IMR-90 (cell line): ENCODE results near the gene PRR19. TPM values are rescaled to one million over a fixed set of nuclear protein-coding genes. Genes with fewer than 3 reads are reported as not detected.

Source experiments
- ATAC-seq: fragments of 200-7000 bp; cut with Tn5 transposase; 2 replicates; pipeline ENCODE4 v1.9.1; 2020; ENCODE audit warnings: low read depth, mild to moderate bottlenecking, moderate library complexity
- BruUV-seq: library from RNA; stranded (reverse); fragments of 400-500 nt; replicated peaks from 2 replicates; lab custom pipeline; 2021; lab: Mats Ljungman, UMichigan
- CTCF ChIA-PET: fragments of 300-600 bp; formaldehyde crosslinking; extraction: SDS; loops from one replicate; lab custom pipeline; 2021; ENCODE audit warnings: antibody characterized with exemption; lab: Yijun Ruan, JAX
- POLR2A ChIA-PET: fragments of 300-600 bp; sonication (Branson Sonifier 250); formaldehyde crosslinking; loops from one replicate; lab custom pipeline; 2022; ENCODE audit warnings: antibody characterized with exemption; ENCODE audit not compliant: unreplicated experiment; lab: Charles Lee
- DNase-seq: peaks from one replicate; pipeline ENCODE4 v3.0.0; 2013
- H2AFZ ChIP-seq: replicated peaks from 2 replicates; pipeline ENCODE3; 2013; ENCODE audit warnings: low read length, mild to moderate bottlenecking; ENCODE audit not compliant: poor library complexity
- H2AK5ac ChIP-seq: 2 replicates; pipeline ENCODE4 v1.6.1; 2013; ENCODE audit warnings: low read depth, low read length, inconsistent platforms
- H2AK9ac ChIP-seq: replicated peaks from 2 replicates; pipeline ENCODE3; 2013; ENCODE audit warnings: mild to moderate bottlenecking, low read depth, low read length, moderate library complexity; ENCODE audit not compliant: poor library complexity
- H2BK120ac ChIP-seq: 2 replicates; pipeline ENCODE4 v1.6.1; 2013; ENCODE audit warnings: low read depth, low read length, inconsistent platforms
- H2BK15ac ChIP-seq: 3 replicates; pipeline ENCODE4 v1.6.1; 2013; ENCODE audit warnings: low read depth, low read length, inconsistent platforms
- H2BK20ac ChIP-seq: 2 replicates; pipeline ENCODE4 v1.6.1; 2013; ENCODE audit warnings: low read depth, mild to moderate bottlenecking, inconsistent platforms, low read length, moderate library complexity
- H2BK5ac ChIP-seq: 2 replicates; pipeline ENCODE4 v1.6.1; 2013; ENCODE audit warnings: mild to moderate bottlenecking, low read depth, low read length, inconsistent platforms; ENCODE audit not compliant: poor library complexity, severe bottlenecking
- H3K14ac ChIP-seq: replicated peaks from 2 replicates; pipeline ENCODE4 v1.6.1; 2013; ENCODE audit warnings: low read depth, low read length, inconsistent platforms
- H3K18ac ChIP-seq: 2 replicates; pipeline ENCODE4 v1.6.1; 2013; ENCODE audit warnings: low read depth, low read length, control low read depth
- H3K23ac ChIP-seq: 2 replicates; pipeline ENCODE4 v1.6.1; 2013; ENCODE audit warnings: low read depth, low read length, inconsistent platforms
- H3K27ac ChIP-seq: 2 replicates; pipeline ENCODE4 v1.5.1; 2013; ENCODE audit warnings: mild to moderate bottlenecking, control low read depth, low read length; ENCODE audit not compliant: insufficient read depth
- H3K27me3 ChIP-seq: 2 replicates; pipeline ENCODE4 v1.6.1; 2013; ENCODE audit warnings: low read length; ENCODE audit not compliant: control insufficient read depth, insufficient read depth
- H3K36me3 ChIP-seq: 2 replicates; pipeline ENCODE4 v1.6.1; 2013; ENCODE audit warnings: low read length, mixed read lengths; ENCODE audit not compliant: control insufficient read depth, insufficient read depth
- H3K4ac ChIP-seq: 2 replicates; pipeline ENCODE4 v1.6.1; 2013; ENCODE audit warnings: low read depth, low read length, inconsistent platforms
- H3K4me1 ChIP-seq: 2 replicates; pipeline ENCODE4 v1.6.1; 2013; ENCODE audit warnings: low read length, mixed read lengths; ENCODE audit not compliant: control insufficient read depth, insufficient read depth
- H3K4me2 ChIP-seq: 2 replicates; pipeline ENCODE4 v1.6.1; 2013; ENCODE audit warnings: low read depth, mild to moderate bottlenecking, control low read depth, low read length, moderate library complexity
- H3K4me3 ChIP-seq: 2 replicates; pipeline ENCODE4 v1.5.1; 2013; ENCODE audit warnings: low read depth, mild to moderate bottlenecking, control low read depth, low read length, moderate library complexity; ENCODE audit not compliant: insufficient read depth
- H3K56ac ChIP-seq: 2 replicates; pipeline ENCODE4 v1.6.1; 2013; ENCODE audit warnings: low read length, inconsistent platforms; ENCODE audit not compliant: insufficient read depth; ENCODE audit errors: extremely low read depth
- H3K79me1 ChIP-seq, 2 experiments: 2 replicates each; pipeline ENCODE4 v1.6.1; 2013; ENCODE audit warnings: low read length in 2 of 2, inconsistent platforms in 1 of 2, low read depth in 1 of 2
- H3K9ac ChIP-seq: 2 replicates; pipeline ENCODE4 v1.6.1; 2013; ENCODE audit warnings: low read depth, low read length, control low read depth
- H3K9me1 ChIP-seq: 2 replicates; pipeline ENCODE4 v1.6.1; 2013; ENCODE audit warnings: low read length, inconsistent platforms; ENCODE audit not compliant: insufficient read depth
- H3K9me3 ChIP-seq: 2 replicates; pipeline ENCODE4 v1.6.1; 2013; ENCODE audit warnings: low read length; ENCODE audit not compliant: control insufficient read depth, insufficient read depth
- H4K20me1 ChIP-seq: 2 replicates; pipeline ENCODE4 v1.6.1; 2013; ENCODE audit warnings: low read length, inconsistent platforms; ENCODE audit not compliant: insufficient read depth
- H4K5ac ChIP-seq: 2 replicates; pipeline ENCODE4 v1.6.1; 2013; ENCODE audit warnings: mild to moderate bottlenecking, low read depth, low read length, control low read depth
- H4K8ac ChIP-seq, 2 experiments: 2 replicates each; pipeline ENCODE4 v1.6.1; 2013; ENCODE audit warnings: low read depth in 2 of 2, low read length in 2 of 2, control low read depth in 1 of 2, inconsistent platforms in 1 of 2
- H4K91ac ChIP-seq: 2 replicates; pipeline ENCODE4 v1.6.1; 2013; ENCODE audit warnings: low read depth, low read length, inconsistent platforms; ENCODE audit not compliant: insufficient read depth
- BHLHE40 ChIP-seq: fragments of 150-350 bp; IDR thresholded peaks from 2 replicates; pipeline ENCODE4 v1.6.1; 2016; ENCODE audit warnings: mild to moderate bottlenecking, low read depth, low read length
- CEBPB ChIP-seq: IDR thresholded peaks from 2 replicates; pipeline ENCODE4 v1.6.1; 2012; ENCODE audit warnings: low read depth, low read length, improper control_type of control experiment
- FOS ChIP-seq: fragments of 150-350 bp; IDR thresholded peaks from 2 replicates; pipeline ENCODE4 v1.6.1; 2016; ENCODE audit warnings: low read depth, low read length
- MAZ ChIP-seq: IDR thresholded peaks from 2 replicates; pipeline ENCODE4 v1.6.1; 2012; ENCODE audit warnings: low read depth, mild to moderate bottlenecking, low read length, improper control_type of control experiment, moderate library complexity, borderline replicate concordance
- NFE2L2 ChIP-seq: fragments of 150-350 bp; IDR thresholded peaks from 2 replicates; pipeline ENCODE4 v1.6.1; 2016; ENCODE audit warnings: low read depth, mild to moderate bottlenecking, low read length
- POLR2A ChIP-seq: IDR thresholded peaks from 2 replicates; pipeline ENCODE4 v1.6.1; 2012; ENCODE audit warnings: mild to moderate bottlenecking, low read depth, low read length
- RCOR1 ChIP-seq: IDR thresholded peaks from 2 replicates; pipeline ENCODE4 v1.6.1; 2012; ENCODE audit warnings: mild to moderate bottlenecking, low read length, improper control_type of control experiment; ENCODE audit not compliant: insufficient replicate concordance
- RFX5 ChIP-seq: IDR thresholded peaks from 2 replicates; pipeline ENCODE4 v1.8.0; 2012; ENCODE audit warnings: low read depth, mild to moderate bottlenecking, low read length, moderate library complexity
- SMC3 ChIP-seq: fragments of 150-350 bp; IDR thresholded peaks from 2 replicates; pipeline ENCODE4 v1.6.1; 2016; ENCODE audit warnings: low read depth, mild to moderate bottlenecking, antibody characterized with exemption, low read length, moderate library complexity
- WGBS, 2 experiments: methylation state at CpG; one replicate each; pipeline versions ENCODE4 v1.1.5 to v1.1.7; 2013; ENCODE audit warnings: missing lambda C conversion rate in 2 of 2; ENCODE audit not compliant: insufficient read length in 1 of 2; ENCODE audit errors: extremely low coverage in 2 of 2; 5-methylcytosine and 5-hydroxymethylcytosine counted together
- dilution Hi-C: fragments of 300-500 bp; cut with HindIII; formaldehyde crosslinking; loops from one replicate; pipeline ENCODE4 v1.14.3; 2018; ENCODE audit warnings: low sequenced_read_pairs; ENCODE audit not compliant: unreplicated experiment
- in situ Hi-C: fragments of 300-500 bp; cut with MboI; formaldehyde crosslinking; loops from 3 replicates; pipeline ENCODE4 v1.14.3; 2019; ENCODE audit warnings: low sequenced_read_pairs, inconsistent platforms, mixed read lengths
- intact Hi-C: fragments of 100-400 bp; cut with micrococcal nuclease; formaldehyde crosslinking; loops from 2 replicates; pipeline ENCODE4 v1.10.0; 2022
- polyA plus RNA-seq, 3 experiments: library from polyadenylated mRNA; depleted of rRNA; stranded (reverse); fragments of >200 nt; gene quantifications; 2 replicates each; pipeline ENCODE4 v1.2.3, GENCODE V29; 2012; ENCODE audit warnings: low replicate concordance in 1 of 3
- total RNA-seq: library from RNA; depleted of rRNA; stranded (reverse); fragments of >200 nt; gene quantifications from 2 replicates; pipeline ENCODE4 v1.2.3, GENCODE V29; 2012
- TF ChIP-seq, protein P1 (sequence below): fragments of 150-350 bp; IDR thresholded peaks from 2 replicates; pipeline ENCODE4 v1.6.1; 2016; ENCODE audit warnings: low read depth, mild to moderate bottlenecking, low read length, moderate library complexity, borderline replicate concordance
- TF ChIP-seq, protein P2 (sequence below): conservative IDR thresholded peaks from 2 replicates; pipeline ENCODE4 v1.5.1; 2012; ENCODE audit warnings: mild to moderate bottlenecking, low read depth, low read length, improper control_type of control experiment

PRR19 gene
- total and polyA plus RNA-seq, 2 of the 4 experiments (the other 2 are of a cell fraction), result 0.36 to 1.6 TPM

DNA sequence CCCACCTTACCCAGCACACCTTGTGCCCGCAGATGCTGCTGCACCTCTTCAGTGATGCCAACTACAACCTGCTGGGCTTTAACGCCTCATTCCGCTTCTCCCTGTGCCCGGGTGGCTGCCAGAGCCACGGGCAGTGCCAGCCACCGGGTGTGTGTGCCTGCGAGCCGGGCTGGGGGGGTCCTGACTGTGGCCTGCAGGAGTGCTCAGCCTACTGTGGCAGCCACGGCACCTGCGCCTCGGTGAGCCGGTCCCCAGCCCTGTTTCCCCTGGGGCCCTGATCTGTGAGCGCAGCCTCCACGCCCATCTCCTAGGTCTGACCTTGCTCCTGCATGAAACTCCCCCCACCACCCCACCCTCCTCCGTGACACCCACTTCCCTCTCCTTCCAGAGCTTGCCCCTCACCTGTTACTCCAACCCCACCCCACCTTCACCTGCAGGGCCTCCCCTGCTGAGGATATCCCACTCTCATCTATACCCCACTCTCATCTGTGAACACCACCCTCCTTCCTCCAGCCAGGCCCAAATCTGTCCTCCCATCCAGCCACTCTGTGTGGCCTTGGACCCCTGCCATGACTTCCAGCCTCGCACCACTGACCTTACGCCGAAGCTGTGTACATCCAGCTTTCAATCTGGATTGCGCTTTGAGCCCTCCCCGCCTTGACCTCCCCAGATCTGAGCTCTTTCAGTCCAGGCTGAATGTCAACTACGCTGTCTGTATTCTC is 32.2 kb downstream of the PRR19 start:
- no peak overlapping the region for H3K4me2 ChIP-seq
- H3K23ac ChIP-seq, result no peak overlapping the region
- intact Hi-C loops, result no loop called here
- H4K20me1 ChIP-seq, result peaks cover 23% of the 10 kb centered on the region
- H3K36me3 ChIP-seq, result peaks cover 21% of the 10 kb centered on the region
- H2AK9ac ChIP-seq, result no peak overlapping the region
- peaks cover 2% of the 10 kb centered on the region; the same call in 1 of the 2 replicates for H3K9me1 ChIP-seq
- DNase-seq, result no peak
- H2AFZ ChIP-seq, result no peak overlapping the region
- no peak overlapping the region for H2BK20ac ChIP-seq
- WGBS, 2 experiments, result 84% methylated on average over 20 of the region's 21 CpGs; no CpG with 5 or more reads in 1 of the 2 experiments
- H3K4me1 ChIP-seq, result peaks cover 1% of the 10 kb centered on the region; the same call in 1 of the 2 replicates
- H4K5ac ChIP-seq, result no peak overlapping the region
- no peak for ATAC-seq
- no peak overlapping the region for H4K8ac ChIP-seq
- H3K9me3 ChIP-seq, result no peaks in the 10 kb centered on the region
- H3K9ac ChIP-seq, result no peak overlapping the region
- no peak overlapping the region for H2AK5ac ChIP-seq
- H2BK15ac ChIP-seq, result no peak overlapping the region
- no peak overlapping the region for H3K27ac ChIP-seq
- no peaks in the 10 kb centered on the region for H3K27me3 ChIP-seq
- dilution Hi-C loops, result no loop called here
- no peak overlapping the region for H3K56ac ChIP-seq
- no peak overlapping the region for H3K14ac ChIP-seq
- no peak overlapping the region for H3K4me3 ChIP-seq
- H4K91ac ChIP-seq, result no peak overlapping the region
- no peak overlapping the region for H2BK5ac ChIP-seq
- BruUV-seq, result no TSS peak
- no peak overlapping the region for H2BK120ac ChIP-seq
- CTCF ChIA-PET, result no interaction called here
- H3K4ac ChIP-seq, result no peak overlapping the region
- no peak overlapping the region for H3K18ac ChIP-seq
- in situ Hi-C loops, result no loop called here
- POLR2A ChIA-PET, result no interaction called here
- TF ChIP-seq FOS (no peak), CEBPB (no peak), POLR2A (no peak), RFX5 (no peak), BHLHE40 (no peak), MAZ (no peak), NFE2L2 (no peak), RCOR1 (no peak), SMC3 (no peak)
- TF ChIP-seq, protein P1, sequence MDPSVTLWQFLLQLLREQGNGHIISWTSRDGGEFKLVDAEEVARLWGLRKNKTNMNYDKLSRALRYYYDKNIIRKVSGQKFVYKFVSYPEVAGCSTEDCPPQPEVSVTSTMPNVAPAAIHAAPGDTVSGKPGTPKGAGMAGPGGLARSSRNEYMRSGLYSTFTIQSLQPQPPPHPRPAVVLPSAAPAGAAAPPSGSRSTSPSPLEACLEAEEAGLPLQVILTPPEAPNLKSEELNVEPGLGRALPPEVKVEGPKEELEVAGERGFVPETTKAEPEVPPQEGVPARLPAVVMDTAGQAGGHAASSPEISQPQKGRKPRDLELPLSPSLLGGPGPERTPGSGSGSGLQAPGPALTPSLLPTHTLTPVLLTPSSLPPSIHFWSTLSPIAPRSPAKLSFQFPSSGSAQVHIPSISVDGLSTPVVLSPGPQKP, result no peak
- TF ChIP-seq, protein P2, sequence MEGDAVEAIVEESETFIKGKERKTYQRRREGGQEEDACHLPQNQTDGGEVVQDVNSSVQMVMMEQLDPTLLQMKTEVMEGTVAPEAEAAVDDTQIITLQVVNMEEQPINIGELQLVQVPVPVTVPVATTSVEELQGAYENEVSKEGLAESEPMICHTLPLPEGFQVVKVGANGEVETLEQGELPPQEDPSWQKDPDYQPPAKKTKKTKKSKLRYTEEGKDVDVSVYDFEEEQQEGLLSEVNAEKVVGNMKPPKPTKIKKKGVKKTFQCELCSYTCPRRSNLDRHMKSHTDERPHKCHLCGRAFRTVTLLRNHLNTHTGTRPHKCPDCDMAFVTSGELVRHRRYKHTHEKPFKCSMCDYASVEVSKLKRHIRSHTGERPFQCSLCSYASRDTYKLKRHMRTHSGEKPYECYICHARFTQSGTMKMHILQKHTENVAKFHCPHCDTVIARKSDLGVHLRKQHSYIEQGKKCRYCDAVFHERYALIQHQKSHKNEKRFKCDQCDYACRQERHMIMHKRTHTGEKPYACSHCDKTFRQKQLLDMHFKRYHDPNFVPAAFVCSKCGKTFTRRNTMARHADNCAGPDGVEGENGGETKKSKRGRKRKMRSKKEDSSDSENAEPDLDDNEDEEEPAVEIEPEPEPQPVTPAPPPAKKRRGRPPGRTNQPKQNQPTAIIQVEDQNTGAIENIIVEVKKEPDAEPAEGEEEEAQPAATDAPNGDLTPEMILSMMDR, result no peak
- H3K79me1 ChIP-seq, result peaks cover 5 to 27% of the 10 kb centered on the region in 2 experiments
